ENCODE results near the gene FLVCR2. TPM values are rescaled to one million over a fixed set of nuclear protein-coding genes. Genes with fewer than 3 reads are reported as not detected.

FLVCR2 gene
- total and polyA plus RNA-seq, 2 of the 13 experiments (the other 11 are each of a cell fraction or from before 2014, with no cell fraction given), result 9.9 to 10.5 TPM

DNA sequence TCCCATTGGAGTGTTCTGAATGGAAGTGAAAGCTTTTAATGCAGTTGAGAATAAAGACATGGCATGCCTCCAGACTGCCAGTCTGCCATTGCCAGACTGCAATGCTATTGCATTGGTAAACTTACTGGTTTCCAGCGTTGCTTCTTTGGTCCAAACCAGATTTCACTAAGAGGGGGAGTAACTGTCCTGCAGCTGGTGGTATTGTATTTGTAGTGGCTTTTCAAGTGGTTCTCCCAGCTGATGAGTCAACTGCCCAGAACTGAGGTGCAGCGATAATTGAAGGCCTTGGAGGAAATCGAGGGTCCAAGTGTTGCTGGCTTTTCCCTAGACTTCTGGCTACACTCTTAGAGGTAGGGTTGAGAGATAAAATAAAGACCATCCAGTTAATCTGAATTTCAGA, 50.4 kb downstream of the FLVCR2 start (continued):
- TF ChIP-seq, protein P1, sequence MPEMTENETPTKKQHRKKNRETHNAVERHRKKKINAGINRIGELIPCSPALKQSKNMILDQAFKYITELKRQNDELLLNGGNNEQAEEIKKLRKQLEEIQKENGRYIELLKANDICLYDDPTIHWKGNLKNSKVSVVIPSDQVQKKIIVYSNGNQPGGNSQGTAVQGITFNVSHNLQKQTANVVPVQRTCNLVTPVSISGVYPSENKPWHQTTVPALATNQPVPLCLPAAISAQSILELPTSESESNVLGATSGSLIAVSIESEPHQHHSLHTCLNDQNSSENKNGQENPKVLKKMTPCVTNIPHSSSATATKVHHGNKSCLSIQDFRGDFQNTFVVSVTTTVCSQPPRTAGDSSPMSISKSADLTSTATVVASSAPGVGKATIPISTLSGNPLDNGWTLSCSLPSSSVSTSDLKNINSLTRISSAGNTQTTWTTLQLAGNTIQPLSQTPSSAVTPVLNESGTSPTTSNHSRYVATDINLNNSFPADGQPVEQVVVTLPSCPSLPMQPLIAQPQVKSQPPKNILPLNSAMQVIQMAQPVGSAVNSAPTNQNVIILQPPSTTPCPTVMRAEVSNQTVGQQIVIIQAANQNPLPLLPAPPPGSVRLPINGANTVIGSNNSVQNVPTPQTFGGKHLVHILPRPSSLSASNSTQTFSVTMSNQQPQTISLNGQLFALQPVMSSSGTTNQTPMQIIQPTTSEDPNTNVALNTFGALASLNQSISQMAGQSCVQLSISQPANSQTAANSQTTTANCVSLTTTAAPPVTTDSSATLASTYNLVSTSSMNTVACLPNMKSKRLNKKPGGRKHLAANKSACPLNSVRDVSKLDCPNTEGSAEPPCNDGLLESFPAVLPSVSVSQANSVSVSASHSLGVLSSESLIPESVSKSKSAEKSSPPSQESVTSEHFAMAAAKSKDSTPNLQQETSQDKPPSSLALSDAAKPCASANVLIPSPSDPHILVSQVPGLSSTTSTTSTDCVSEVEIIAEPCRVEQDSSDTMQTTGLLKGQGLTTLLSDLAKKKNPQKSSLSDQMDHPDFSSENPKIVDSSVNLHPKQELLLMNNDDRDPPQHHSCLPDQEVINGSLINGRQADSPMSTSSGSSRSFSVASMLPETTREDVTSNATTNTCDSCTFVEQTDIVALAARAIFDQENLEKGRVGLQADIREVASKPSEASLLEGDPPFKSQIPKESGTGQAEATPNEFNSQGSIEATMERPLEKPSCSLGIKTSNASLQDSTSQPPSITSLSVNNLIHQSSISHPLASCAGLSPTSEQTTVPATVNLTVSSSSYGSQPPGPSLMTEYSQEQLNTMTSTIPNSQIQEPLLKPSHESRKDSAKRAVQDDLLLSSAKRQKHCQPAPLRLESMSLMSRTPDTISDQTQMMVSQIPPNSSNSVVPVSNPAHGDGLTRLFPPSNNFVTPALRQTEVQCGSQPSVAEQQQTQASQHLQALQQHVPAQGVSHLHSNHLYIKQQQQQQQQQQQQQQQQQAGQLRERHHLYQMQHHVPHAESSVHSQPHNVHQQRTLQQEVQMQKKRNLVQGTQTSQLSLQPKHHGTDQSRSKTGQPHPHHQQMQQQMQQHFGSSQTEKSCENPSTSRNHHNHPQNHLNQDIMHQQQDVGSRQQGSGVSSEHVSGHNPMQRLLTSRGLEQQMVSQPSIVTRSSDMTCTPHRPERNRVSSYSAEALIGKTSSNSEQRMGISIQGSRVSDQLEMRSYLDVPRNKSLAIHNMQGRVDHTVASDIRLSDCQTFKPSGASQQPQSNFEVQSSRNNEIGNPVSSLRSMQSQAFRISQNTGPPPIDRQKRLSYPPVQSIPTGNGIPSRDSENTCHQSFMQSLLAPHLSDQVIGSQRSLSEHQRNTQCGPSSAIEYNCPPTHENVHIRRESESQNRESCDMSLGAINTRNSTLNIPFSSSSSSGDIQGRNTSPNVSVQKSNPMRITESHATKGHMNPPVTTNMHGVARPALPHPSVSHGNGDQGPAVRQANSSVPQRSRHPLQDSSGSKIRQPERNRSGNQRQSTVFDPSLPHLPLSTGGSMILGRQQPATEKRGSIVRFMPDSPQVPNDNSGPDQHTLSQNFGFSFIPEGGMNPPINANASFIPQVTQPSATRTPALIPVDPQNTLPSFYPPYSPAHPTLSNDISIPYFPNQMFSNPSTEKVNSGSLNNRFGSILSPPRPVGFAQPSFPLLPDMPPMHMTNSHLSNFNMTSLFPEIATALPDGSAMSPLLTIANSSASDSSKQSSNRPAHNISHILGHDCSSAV (CRISPR knock-in tag; IDR thresholded peaks at IDR 0.05; ENCODE audit: borderline replicate concordance), result no peak
- no peak for TF ChIP-seq ZNF605 (CRISPR knock-in tag; IDR thresholded peaks at IDR 0.05)
- no peak for TF ChIP-seq ZNF333 (CRISPR knock-in tag; IDR thresholded peaks at IDR 0.05; ENCODE audit: borderline replicate concordance)
- TF ChIP-seq CREB1 (IDR thresholded peaks at IDR 0.05), result no peak
- no peak for TF ChIP-seq CREB1 (CRISPR knock-in tag; IDR thresholded peaks at IDR 0.05)
- no peak for TF ChIP-seq MBD4 (IDR thresholded peaks at IDR 0.05; ENCODE audit: borderline replicate concordance, low read length)

Measured in HepG2 (cell line).